ENCODE data around the gene KLK14.

DNA sequence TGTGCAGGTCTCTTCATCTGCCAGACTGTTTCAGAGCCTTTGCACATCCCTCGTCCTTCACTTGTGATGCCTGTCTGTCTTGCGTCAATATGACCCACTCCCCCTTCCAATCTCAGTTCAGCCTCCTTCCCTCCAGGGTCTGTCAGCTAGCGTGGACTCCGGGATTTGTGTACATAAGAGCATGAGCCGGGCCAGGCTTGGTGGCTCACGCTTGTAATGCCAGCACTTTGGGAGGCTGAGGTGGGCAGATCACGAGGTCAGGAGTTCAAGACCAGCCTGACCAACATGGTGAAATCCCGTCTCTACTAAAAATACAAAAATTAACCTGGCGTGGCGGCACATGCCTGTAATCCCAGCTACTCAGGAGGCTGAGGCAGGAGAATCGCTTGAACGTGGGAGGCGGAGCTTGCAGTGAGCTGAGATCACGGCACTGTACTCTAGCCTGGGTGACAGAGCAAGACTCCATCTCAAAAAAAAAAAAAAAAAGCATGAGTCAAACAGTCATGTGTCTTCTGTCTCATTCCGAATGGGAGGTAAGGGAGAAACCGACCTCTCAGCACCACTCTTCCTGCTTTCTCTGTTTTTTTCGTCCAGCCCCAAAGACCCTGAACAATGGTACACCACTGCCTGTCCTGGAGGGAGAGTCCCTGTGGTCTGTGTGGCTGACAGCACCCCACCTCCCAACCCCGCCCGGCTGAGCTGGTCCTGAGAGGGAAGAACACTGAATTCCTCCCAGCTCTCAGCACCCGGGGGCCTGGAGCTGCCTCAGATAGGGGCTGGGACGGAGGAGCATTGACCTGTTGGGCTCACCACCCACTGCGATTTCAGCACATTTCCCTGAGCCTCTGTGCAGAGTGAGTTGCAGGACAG, 39.7 kb upstream of the KLK14 start:
- TF ChIP-seq, protein P1, sequence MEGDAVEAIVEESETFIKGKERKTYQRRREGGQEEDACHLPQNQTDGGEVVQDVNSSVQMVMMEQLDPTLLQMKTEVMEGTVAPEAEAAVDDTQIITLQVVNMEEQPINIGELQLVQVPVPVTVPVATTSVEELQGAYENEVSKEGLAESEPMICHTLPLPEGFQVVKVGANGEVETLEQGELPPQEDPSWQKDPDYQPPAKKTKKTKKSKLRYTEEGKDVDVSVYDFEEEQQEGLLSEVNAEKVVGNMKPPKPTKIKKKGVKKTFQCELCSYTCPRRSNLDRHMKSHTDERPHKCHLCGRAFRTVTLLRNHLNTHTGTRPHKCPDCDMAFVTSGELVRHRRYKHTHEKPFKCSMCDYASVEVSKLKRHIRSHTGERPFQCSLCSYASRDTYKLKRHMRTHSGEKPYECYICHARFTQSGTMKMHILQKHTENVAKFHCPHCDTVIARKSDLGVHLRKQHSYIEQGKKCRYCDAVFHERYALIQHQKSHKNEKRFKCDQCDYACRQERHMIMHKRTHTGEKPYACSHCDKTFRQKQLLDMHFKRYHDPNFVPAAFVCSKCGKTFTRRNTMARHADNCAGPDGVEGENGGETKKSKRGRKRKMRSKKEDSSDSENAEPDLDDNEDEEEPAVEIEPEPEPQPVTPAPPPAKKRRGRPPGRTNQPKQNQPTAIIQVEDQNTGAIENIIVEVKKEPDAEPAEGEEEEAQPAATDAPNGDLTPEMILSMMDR (IDR thresholded peaks at IDR 0.05): no peak
- no peak for TF ChIP-seq POLR2A (IDR thresholded peaks at IDR 0.05)

Data from Peyer's patch (tissue), 4 donors.